K562 (cell line): Measurements from ENCODE around the gene INA.

Experiments
- BRF2 ChIP-seq: IDR thresholded peaks from 3 replicates; pipeline ENCODE4 v1.6.1; 2011; ENCODE audit warnings: borderline replicate concordance, mild to moderate bottlenecking; ENCODE audit not compliant: insufficient read length, insufficient read depth
- CEBPG ChIP-seq, 3 experiments: fragments of 200-800 bp in 1 of 3; sonication (Bioruptor generic) in 1 of 3; sonication (generic) in 1 of 3; formaldehyde crosslinking in 1 of 3; IDR thresholded peaks in 2 of 3; conservative IDR thresholded peaks in 1 of 3; 2 replicates each; pipeline versions ENCODE4 v1.6.1 to v1.8.0; 2016 to 2022; ENCODE audit warnings: missing compliant biosample characterization in 2 of 3, missing genetic modification characterization in 2 of 3, mild to moderate bottlenecking in 1 of 3, missing genetic modification reagents in 1 of 3
- PATZ1 ChIP-seq: fragments of 250-450 bp; sonication (Bioruptor Pico); IDR thresholded peaks from 2 replicates; pipeline ENCODE4 v1.5.0; 2020; ENCODE audit warnings: mild to moderate bottlenecking, borderline replicate concordance
- POLR2AphosphoS2 ChIP-seq: IDR thresholded peaks from 2 replicates; pipeline ENCODE4 v1.6.1; 2012; ENCODE audit warnings: low read length, improper control_type of control experiment
- RCOR1 ChIP-seq, 2 experiments: IDR thresholded peaks; 2 replicates each; pipeline ENCODE4 v1.6.1; 2012; ENCODE audit warnings: low read depth in 2 of 2, low read length in 2 of 2, borderline replicate concordance in 1 of 2, improper control_type of control experiment in 1 of 2
- SIN3A ChIP-seq, 2 experiments: fragments of 150-350 bp in 1 of 2; IDR thresholded peaks; 2 replicates each; pipeline ENCODE4 v1.6.1; 2011 to 2016; ENCODE audit warnings: borderline replicate concordance in 2 of 2, low read depth in 2 of 2, low read length in 2 of 2, mild to moderate bottlenecking in 2 of 2, moderate library complexity in 2 of 2; ENCODE audit not compliant: control insufficient read depth in 1 of 2
- SRSF1 ChIP-seq: fragments of 200-400 bp; formaldehyde crosslinking; IDR thresholded peaks from 2 replicates; pipeline ENCODE4 v1.6.1; 2017; ENCODE audit warnings: mild to moderate bottlenecking, low read depth, low read length, moderate library complexity
- TAF1 ChIP-seq: IDR thresholded peaks from 2 replicates; pipeline ENCODE4 v1.6.1; 2011; ENCODE audit warnings: mild to moderate bottlenecking, low read length, moderate library complexity; ENCODE audit not compliant: insufficient read depth, control insufficient read depth, severe bottlenecking; ENCODE audit errors: extremely low read depth
- TF ChIP-seq, protein P1 (sequence below): fragments of 250-450 bp; sonication (Bioruptor Pico); IDR thresholded peaks from 2 replicates; pipeline ENCODE4 v1.5.0; 2020; ENCODE audit warnings: mild to moderate bottlenecking
- TF ChIP-seq, protein P2 (sequence below), 3 experiments: IDR thresholded peaks in 2 of 3; conservative IDR thresholded peaks in 1 of 3; 2 replicates each; pipeline ENCODE4 v1.5.1; 2011 to 2012; ENCODE audit warnings: low read length in 3 of 3, mild to moderate bottlenecking in 3 of 3, control low read depth in 2 of 3, improper control_type of control experiment in 1 of 3, inconsistent platforms in 1 of 3, low read depth in 1 of 3, mixed read lengths in 1 of 3, moderate library complexity in 1 of 3; ENCODE audit not compliant: insufficient read depth in 2 of 3

GRCh38 chr10:103316087-103316486 is 39.1 kb downstream of the INA start:
- no peak for TF ChIP-seq TAF1
- no peak for TF ChIP-seq CEBPG (CRISPR knock-in tag; IDR thresholded peaks at IDR 0.05)
- TF ChIP-seq CEBPG (tag; conservative IDR thresholded peaks at IDR 0.05 in 1 of 2, IDR thresholded peaks at IDR 0.05 in 1 of 2) = no peak
- TF ChIP-seq SIN3A (IDR thresholded peaks at IDR 0.05; ENCODE audit: borderline replicate concordance in 2 of 2, control insufficient read depth in 1 of 2, low read depth in 2 of 2, low read length in 2 of 2) = no peak
- no peak for TF ChIP-seq PATZ1 (CRISPR knock-in tag)
- no peak for TF ChIP-seq RCOR1 (IDR thresholded peaks at IDR 0.05; ENCODE audit: borderline replicate concordance in 1 of 2, low read depth in 2 of 2, low read length in 2 of 2)
- no peak for TF ChIP-seq BRF2
- TF ChIP-seq, protein P1, sequence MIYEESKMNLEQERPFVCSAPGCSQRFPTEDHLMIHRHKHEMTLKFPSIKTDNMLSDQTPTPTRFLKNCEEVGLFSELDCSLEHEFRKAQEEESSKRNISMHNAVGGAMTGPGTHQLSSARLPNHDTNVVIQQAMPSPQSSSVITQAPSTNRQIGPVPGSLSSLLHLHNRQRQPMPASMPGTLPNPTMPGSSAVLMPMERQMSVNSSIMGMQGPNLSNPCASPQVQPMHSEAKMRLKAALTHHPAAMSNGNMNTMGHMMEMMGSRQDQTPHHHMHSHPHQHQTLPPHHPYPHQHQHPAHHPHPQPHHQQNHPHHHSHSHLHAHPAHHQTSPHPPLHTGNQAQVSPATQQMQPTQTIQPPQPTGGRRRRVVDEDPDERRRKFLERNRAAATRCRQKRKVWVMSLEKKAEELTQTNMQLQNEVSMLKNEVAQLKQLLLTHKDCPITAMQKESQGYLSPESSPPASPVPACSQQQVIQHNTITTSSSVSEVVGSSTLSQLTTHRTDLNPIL (CRISPR knock-in tag) = no peak
- TF ChIP-seq POLR2AphosphoS2 = no peak
- TF ChIP-seq, protein P2, sequence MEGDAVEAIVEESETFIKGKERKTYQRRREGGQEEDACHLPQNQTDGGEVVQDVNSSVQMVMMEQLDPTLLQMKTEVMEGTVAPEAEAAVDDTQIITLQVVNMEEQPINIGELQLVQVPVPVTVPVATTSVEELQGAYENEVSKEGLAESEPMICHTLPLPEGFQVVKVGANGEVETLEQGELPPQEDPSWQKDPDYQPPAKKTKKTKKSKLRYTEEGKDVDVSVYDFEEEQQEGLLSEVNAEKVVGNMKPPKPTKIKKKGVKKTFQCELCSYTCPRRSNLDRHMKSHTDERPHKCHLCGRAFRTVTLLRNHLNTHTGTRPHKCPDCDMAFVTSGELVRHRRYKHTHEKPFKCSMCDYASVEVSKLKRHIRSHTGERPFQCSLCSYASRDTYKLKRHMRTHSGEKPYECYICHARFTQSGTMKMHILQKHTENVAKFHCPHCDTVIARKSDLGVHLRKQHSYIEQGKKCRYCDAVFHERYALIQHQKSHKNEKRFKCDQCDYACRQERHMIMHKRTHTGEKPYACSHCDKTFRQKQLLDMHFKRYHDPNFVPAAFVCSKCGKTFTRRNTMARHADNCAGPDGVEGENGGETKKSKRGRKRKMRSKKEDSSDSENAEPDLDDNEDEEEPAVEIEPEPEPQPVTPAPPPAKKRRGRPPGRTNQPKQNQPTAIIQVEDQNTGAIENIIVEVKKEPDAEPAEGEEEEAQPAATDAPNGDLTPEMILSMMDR (IDR thresholded peaks at IDR 0.05 in 2 of 3, conservative IDR thresholded peaks at IDR 0.05 in 1 of 3; ENCODE audit: insufficient read depth in 2 of 3, low read depth in 1 of 3, low read length in 3 of 3) = no peak
- TF ChIP-seq SRSF1 = no peak
